Sigmoid colon (tissue), 4 donors: Measurements from ENCODE around the gene DNAJC24.

ENCODE experiments used
- CTCF ChIP-seq, 4 experiments: fragments of 450-650 bp in 3 of 4; fragments of 200-600 bp in 1 of 4; IDR thresholded peaks; one replicate each; pipeline ENCODE4 v1.5.1; 2016 to 2019; ENCODE audit warnings: antibody characterized with exemption in 4 of 4, mild to moderate bottlenecking in 3 of 4, moderate library complexity in 2 of 4
- EP300 ChIP-seq, 4 donors: sonication (generic); formaldehyde crosslinking; IDR thresholded peaks; one replicate each; pipeline ENCODE4 v1.6.1; 2017; ENCODE audit warnings: antibody characterized with exemption in 4 of 4
- POLR2A ChIP-seq, 2 donors: fragments of 450-650 bp; IDR thresholded peaks; one replicate each; pipeline ENCODE4 v1.6.1; 2016; ENCODE audit warnings: antibody characterized with exemption in 2 of 2, mild to moderate bottlenecking in 2 of 2, moderate library complexity in 2 of 2

GRCh38 chr11:31328697-31329096 is 41.0 kb upstream of the DNAJC24 start:
- TF ChIP-seq POLR2A (IDR thresholded peaks at IDR 0.05) (no peak), CTCF (IDR thresholded peaks at IDR 0.05) (no peak), EP300 (IDR thresholded peaks at IDR 0.05) (no peak)
